ENCODE results near the gene PRICKLE4. TPM values are rescaled to one million over a fixed set of nuclear protein-coding genes. Genes with fewer than 3 reads are reported as not detected.

The PRICKLE4 gene
- total and polyA plus RNA-seq, 2 of the 13 experiments (the other 11 are each of a cell fraction or from before 2014, with no cell fraction given) = 0.92 to 1.2 TPM

GRCh38 chr6:41733707-41734665, 46.6 kb upstream of the PRICKLE4 start (continued):
- TF ChIP-seq ZNF180 (CRISPR knock-in tag; IDR thresholded peaks at IDR 0.05; ENCODE audit: borderline replicate concordance, low read depth) = no peak
- no peak for TF ChIP-seq ZNF678 (CRISPR knock-in tag; IDR thresholded peaks at IDR 0.05)
- TF ChIP-seq CHCHD3 (CRISPR knock-in tag; IDR thresholded peaks at IDR 0.05) = 0 out of 2 replicates have a peak, but pooled peaks have one; percentile 41
- TF ChIP-seq PCBP1 (IDR thresholded peaks at IDR 0.05; ENCODE audit: borderline replicate concordance, low read depth, low read length) = 0 out of 2 replicates have a peak, but pooled peaks have one; percentile 42
- TF ChIP-seq ZHX2 (IDR thresholded peaks at IDR 0.05; ENCODE audit: low read depth) = no peak
- no peak for TF ChIP-seq ZHX2 (CRISPR knock-in tag; IDR thresholded peaks at IDR 0.05; ENCODE audit: borderline replicate concordance)
- no peak for TF ChIP-seq LCORL (IDR thresholded peaks at IDR 0.05)
- TF ChIP-seq LCORL (CRISPR knock-in tag; IDR thresholded peaks at IDR 0.05) = peak; percentile 42; the same call in 1 of the 2 replicates
- TF ChIP-seq CHD2 (IDR thresholded peaks at IDR 0.05; ENCODE audit: low read depth, low read length) = no peak
- no peak for TF ChIP-seq ZNF232 (CRISPR knock-in tag; IDR thresholded peaks at IDR 0.05; ENCODE audit: borderline replicate concordance)
- peak; percentile 72 for TF ChIP-seq SAP130 (CRISPR knock-in tag; IDR thresholded peaks at IDR 0.05; ENCODE audit: low read depth)
- TF ChIP-seq ZBTB39 (CRISPR knock-in tag; IDR thresholded peaks at IDR 0.05) = no peak
- no peak for TF ChIP-seq DDIT3 (CRISPR knock-in tag; IDR thresholded peaks at IDR 0.05)
- no peak for TF ChIP-seq SP140L (CRISPR knock-in tag; IDR thresholded peaks at IDR 0.05; ENCODE audit: borderline replicate concordance)
- TF ChIP-seq ZNF205 (CRISPR knock-in tag; IDR thresholded peaks at IDR 0.05) = no peak
- TF ChIP-seq EHMT2 (IDR thresholded peaks at IDR 0.05; ENCODE audit: borderline replicate concordance, low read depth, low read length) = no peak
- no peak for TF ChIP-seq EEA1 (CRISPR knock-in tag; IDR thresholded peaks at IDR 0.05; ENCODE audit: borderline replicate concordance)
- TF ChIP-seq ZNF574 (CRISPR knock-in tag; IDR thresholded peaks at IDR 0.05) = peak; percentile 35

Measured in HepG2 (cell line).